Liver (tissue), 3 donors: ENCODE data around the gene SMG7.

Source experiments
- CTCF ChIP-seq: fragments of 150-350 bp; IDR thresholded peaks from 2 replicates; pipeline ENCODE4 v1.5.1; 2017; ENCODE audit warnings: improper control_type of control experiment, low read depth, low read length; ENCODE audit not compliant: missing input control
- GABPA ChIP-seq, 2 donors: IDR thresholded peaks in 1 of 2; conservative IDR thresholded peaks in 1 of 2; 2 replicates each; pipeline ENCODE4 v1.6.1; 2016; ENCODE audit warnings: antibody characterized with exemption in 2 of 2, mild to moderate bottlenecking in 1 of 2, moderate library complexity in 1 of 2
- HNF4A ChIP-seq, 2 donors: conservative IDR thresholded peaks; 2 replicates each; pipeline ENCODE4 v1.6.1; 2016; ENCODE audit warnings: antibody characterized with exemption in 2 of 2, mild to moderate bottlenecking in 2 of 2
- HNF4G ChIP-seq: IDR thresholded peaks from 2 replicates; pipeline ENCODE4 v1.6.1; 2016; ENCODE audit warnings: antibody characterized with exemption
- MAX ChIP-seq: IDR thresholded peaks from 2 replicates; pipeline ENCODE4 v1.6.1; 2016; ENCODE audit warnings: antibody characterized with exemption
- RAD21 ChIP-seq, 2 donors: IDR thresholded peaks; 2 replicates each; pipeline ENCODE4 v1.6.1; 2016; ENCODE audit warnings: antibody characterized with exemption in 2 of 2, mild to moderate bottlenecking in 2 of 2
- REST ChIP-seq: IDR thresholded peaks from 2 replicates; pipeline ENCODE4 v1.6.1; 2016; ENCODE audit warnings: antibody characterized with exemption, mild to moderate bottlenecking
- SP1 ChIP-seq: IDR thresholded peaks from 2 replicates; pipeline ENCODE4 v1.6.1; 2018; ENCODE audit warnings: antibody characterized with exemption, mild to moderate bottlenecking
- ZBTB33 ChIP-seq: IDR thresholded peaks from 2 replicates; pipeline ENCODE4 v1.6.1; 2016; ENCODE audit warnings: antibody characterized with exemption
- donor health status: healthy.
- donor health status: healthy.

- no peak for TF ChIP-seq CTCF
- no peak for TF ChIP-seq HNF4A (conservative IDR thresholded peaks at IDR 0.05)
- no peak for TF ChIP-seq HNF4G
- TF ChIP-seq REST, result no peak
- TF ChIP-seq ZBTB33, result no peak
- TF ChIP-seq GABPA (IDR thresholded peaks at IDR 0.05 in 1 of 2, conservative IDR thresholded peaks at IDR 0.05 in 1 of 2), result no peak
- no peak for TF ChIP-seq RAD21 (IDR thresholded peaks at IDR 0.05)
- no peak for TF ChIP-seq MAX
- no peak for TF ChIP-seq SP1
Measured at GRCh38 chr1:183433703-183434102, 38.6 kb upstream of the SMG7 start.
